ENCODE results near the gene IGFLR1. TPM values are rescaled to one million over a fixed set of nuclear protein-coding genes. Genes with fewer than 3 reads are reported as not detected.
"Not testable (repeated sequence)": the region's sequence is repeated elsewhere in the genome, so short reads cannot be mapped to it uniquely, and the experiment has no call there.

IGFLR1 gene
- total RNA-seq, 2 donors from 2014 or later = 6.0 to 11.2 TPM

DNA sequence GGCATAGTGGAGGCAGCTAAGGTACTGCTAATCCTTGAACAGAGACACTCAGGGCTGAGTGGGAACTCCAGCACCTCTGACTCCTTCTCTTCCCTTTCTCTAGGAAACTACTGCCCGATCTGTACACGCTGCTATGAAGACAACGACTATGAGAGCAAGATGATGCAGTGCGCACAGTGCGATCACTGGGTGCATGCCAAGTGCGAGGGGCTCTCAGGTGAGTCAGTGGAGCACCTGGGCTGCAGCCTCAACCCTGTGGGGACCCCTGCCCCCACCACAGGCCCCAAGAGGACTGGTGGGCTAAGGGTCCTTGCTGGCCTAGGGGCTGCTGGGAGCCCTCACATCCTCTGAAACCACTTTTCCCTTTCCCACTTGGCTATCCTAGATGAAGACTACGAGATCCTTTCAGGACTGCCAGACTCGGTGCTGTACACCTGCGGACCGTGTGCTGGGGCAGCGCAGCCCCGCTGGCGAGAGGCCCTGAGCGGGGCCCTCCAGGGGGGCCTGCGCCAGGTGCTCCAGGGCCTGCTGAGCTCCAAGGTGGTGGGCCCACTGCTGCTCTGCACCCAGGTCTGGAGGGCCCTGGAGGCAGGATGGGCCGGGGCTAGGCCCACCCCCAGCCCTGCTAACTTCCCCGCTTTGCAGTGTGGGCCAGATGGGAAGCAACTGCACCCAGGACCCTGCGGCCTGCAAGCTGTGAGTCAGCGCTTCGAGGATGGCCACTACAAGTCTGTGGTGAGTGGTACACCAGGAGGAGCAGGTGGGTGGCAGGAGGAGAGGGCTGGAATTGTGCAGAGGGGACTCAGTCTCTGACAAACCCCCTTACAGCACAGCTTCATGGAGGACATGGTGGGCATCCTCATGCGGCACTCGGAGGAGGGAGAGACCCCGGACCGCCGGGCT is 14.9 kb downstream of the IGFLR1 start:
- DNase-seq (no peak), ATAC-seq (no peak)
- Histone ChIP-seq H3K27ac (no peak overlapping the region), H3K36me3 (replicated peaks in 1 of 2; ENCODE audit: insufficient read depth in 1 of 2, low read depth in 2 of 2) (peaks cover 29 to 76% of the 10 kb centered on the region in 2 donors), H3K27me3 (no peaks in the 10 kb centered on the region), H3K9me3 (no peaks in the 10 kb centered on the region), H3K4me1 (no peaks in the 10 kb centered on the region), H3K4me3 (no peak overlapping the region)
- TF ChIP-seq POLR2A (IDR thresholded peaks at IDR 0.05) = no peak
- TF ChIP-seq, protein P1, sequence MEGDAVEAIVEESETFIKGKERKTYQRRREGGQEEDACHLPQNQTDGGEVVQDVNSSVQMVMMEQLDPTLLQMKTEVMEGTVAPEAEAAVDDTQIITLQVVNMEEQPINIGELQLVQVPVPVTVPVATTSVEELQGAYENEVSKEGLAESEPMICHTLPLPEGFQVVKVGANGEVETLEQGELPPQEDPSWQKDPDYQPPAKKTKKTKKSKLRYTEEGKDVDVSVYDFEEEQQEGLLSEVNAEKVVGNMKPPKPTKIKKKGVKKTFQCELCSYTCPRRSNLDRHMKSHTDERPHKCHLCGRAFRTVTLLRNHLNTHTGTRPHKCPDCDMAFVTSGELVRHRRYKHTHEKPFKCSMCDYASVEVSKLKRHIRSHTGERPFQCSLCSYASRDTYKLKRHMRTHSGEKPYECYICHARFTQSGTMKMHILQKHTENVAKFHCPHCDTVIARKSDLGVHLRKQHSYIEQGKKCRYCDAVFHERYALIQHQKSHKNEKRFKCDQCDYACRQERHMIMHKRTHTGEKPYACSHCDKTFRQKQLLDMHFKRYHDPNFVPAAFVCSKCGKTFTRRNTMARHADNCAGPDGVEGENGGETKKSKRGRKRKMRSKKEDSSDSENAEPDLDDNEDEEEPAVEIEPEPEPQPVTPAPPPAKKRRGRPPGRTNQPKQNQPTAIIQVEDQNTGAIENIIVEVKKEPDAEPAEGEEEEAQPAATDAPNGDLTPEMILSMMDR (IDR thresholded peaks at IDR 0.05) = no peak
- WGBS, 2 donors = 85 to 92% methylated on average over 7 to 20 of the region's 25 CpGs
- intact Hi-C loops (cut with DNase I) = no loop called here

DNA sequence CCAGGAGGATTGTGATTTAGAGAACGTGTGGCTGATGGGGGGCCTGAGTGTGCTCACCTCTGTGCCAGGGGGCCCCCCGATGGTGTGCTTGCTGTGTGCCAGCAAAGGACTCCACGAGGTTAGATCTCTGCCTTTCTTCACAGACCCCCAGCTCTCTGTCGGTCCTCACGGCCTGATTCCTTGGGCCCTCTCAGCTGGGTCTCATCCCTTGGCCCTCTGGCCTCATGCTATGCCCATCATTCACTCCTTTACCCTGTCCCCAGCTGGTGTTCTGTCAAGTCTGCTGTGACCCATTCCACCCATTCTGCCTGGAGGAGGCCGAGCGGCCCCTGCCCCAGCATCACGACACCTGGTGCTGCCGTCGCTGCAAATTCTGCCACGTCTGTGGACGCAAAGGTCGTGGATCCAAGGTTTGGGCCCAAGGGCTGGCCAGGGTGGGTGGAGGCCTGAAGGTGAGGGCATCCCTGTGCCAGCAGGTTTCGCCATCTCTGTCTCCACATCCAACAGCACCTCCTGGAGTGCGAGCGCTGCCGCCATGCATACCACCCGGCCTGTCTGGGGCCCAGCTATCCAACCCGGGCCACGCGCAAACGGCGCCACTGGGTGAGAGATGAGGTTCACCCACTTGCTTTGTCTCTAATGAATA is 16.9 kb downstream of the IGFLR1 start:
- intact Hi-C loops (cut with DNase I) = no loop called here
- peaks cover 24 to 66% of the 10 kb centered on the region in 2 donors for H3K36me3 ChIP-seq (replicated peaks in 1 of 2; ENCODE audit: insufficient read depth in 1 of 2, low read depth in 2 of 2)
- TF ChIP-seq POLR2A (IDR thresholded peaks at IDR 0.05) = no peak
- no peak for ATAC-seq
- 91 to 95% methylated on average over 19 to 22 of the region's 23 CpGs for WGBS, 2 donors
- no peaks in the 10 kb centered on the region for H3K9me3 ChIP-seq
- no peaks in the 10 kb centered on the region for H3K4me1 ChIP-seq
- no peaks in the 10 kb centered on the region for H3K27me3 ChIP-seq
- H3K4me3 ChIP-seq = no peak overlapping the region
- no peak for DNase-seq
- no peak overlapping the region for H3K27ac ChIP-seq

DNA sequence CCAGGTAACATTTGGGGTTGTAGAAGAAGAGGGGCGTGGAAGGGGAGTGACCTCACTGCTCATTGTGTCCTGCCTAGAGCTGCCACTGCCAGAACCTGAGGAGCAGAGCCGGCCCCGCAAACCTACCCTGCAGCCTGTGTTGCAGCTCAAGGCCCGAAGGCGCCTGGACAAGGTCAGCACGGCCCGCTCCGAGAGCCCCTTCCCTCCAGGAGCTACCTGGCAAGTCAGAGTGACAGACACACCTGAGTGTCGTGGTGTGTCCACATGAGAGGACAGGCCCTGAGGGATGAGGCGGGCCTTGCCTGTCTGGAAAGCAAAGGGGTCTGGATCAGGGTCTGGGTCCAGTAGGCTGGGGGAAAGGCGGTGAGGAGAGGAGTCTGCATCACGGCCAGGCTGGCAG is 17.7 kb downstream of the IGFLR1 start:
- no peak overlapping the region for H3K27ac ChIP-seq
- peaks cover 6% of the 10 kb centered on the region for H3K4me1 ChIP-seq
- TF ChIP-seq, protein P1 (IDR thresholded peaks at IDR 0.05) = no peak
- TF ChIP-seq POLR2A (IDR thresholded peaks at IDR 0.05) = no peak
- ATAC-seq = no peak
- WGBS, 2 donors = 90 to 94% methylated on average over 2 to 12 of the region's 12 CpGs
- intact Hi-C loops (cut with DNase I) = no loop called here
- H3K36me3 ChIP-seq (replicated peaks in 1 of 2; ENCODE audit: insufficient read depth in 1 of 2, low read depth in 2 of 2) = peaks cover 27 to 61% of the 10 kb centered on the region in 2 donors
- H3K9me3 ChIP-seq = no peaks in the 10 kb centered on the region
- no peak overlapping the region for H3K4me3 ChIP-seq
- DNase-seq = no peak
- H3K27me3 ChIP-seq = no peaks in the 10 kb centered on the region

DNA sequence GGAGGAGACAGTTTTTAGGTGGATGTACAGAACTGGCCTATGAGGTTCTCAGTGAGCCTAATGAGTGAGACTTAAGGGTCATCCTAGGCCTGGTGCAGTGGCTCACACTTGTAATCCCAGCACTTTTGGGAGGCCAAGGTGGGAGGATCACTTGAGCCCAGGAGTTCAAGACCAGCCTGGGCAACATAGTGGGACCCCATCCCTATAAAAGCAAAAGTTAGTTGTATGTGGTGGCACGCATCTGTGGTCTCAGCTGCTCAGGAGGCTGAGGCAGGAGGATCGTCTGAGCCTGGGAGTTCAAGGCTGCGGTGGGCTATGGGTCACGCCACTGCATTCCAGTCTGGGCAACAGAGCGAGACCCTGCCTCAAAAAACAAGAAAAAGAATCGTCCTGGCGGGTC is 18.1 kb downstream of the IGFLR1 start:
- H3K4me3 ChIP-seq; intact Hi-C loops (cut with DNase I); ATAC-seq; H3K27ac ChIP-seq; H3K27me3 ChIP-seq; DNase-seq; H3K9me3 ChIP-seq: not testable (repeated sequence)
- WGBS, 2 donors = 87 to 89% methylated on average over 7 of the region's 7 CpGs
- peaks cover 27 to 57% of the 10 kb centered on the region in 2 donors for H3K36me3 ChIP-seq (replicated peaks in 1 of 2; ENCODE audit: insufficient read depth in 1 of 2, low read depth in 2 of 2)
- peaks cover 11% of the 10 kb centered on the region for H3K4me1 ChIP-seq

DNA sequence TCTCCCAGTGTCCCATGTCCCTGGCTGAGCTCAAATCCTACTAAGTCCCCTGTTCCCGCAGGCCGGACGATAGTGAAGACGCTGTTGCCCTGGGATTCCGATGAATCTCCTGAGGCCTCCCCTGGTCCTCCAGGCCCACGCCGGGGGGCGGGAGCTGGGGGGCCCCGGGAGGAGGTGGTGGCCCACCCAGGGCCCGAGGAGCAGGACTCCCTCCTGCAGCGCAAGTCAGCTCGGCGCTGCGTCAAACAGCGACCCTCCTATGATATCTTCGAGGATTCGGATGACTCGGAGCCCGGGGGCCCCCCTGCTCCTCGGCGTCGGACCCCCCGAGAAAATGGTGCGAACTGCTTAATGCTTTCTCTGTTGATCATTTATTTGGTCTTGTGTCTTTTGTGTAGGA is 18.6 kb downstream of the IGFLR1 start:
- no peak overlapping the region for H3K4me3 ChIP-seq
- 90 to 94% methylated on average over 18 to 22 of the region's 24 CpGs for WGBS, 2 donors
- TF ChIP-seq, protein P1 (IDR thresholded peaks at IDR 0.05) = no peak
- no peak for TF ChIP-seq POLR2A (IDR thresholded peaks at IDR 0.05)
- ATAC-seq = no peak
- H3K27ac ChIP-seq = no peak overlapping the region
- no peaks in the 10 kb centered on the region for H3K27me3 ChIP-seq
- no peaks in the 10 kb centered on the region for H3K9me3 ChIP-seq
- peaks cover 27 to 54% of the 10 kb centered on the region in 2 donors for H3K36me3 ChIP-seq (replicated peaks in 1 of 2; ENCODE audit: insufficient read depth in 1 of 2, low read depth in 2 of 2)
- intact Hi-C loops (cut with DNase I) = no loop called here
- peaks cover 15% of the 10 kb centered on the region for H3K4me1 ChIP-seq
- DNase-seq = no peak
